K562 (cell line): ENCODE data around the gene BTAF1. TPM values are rescaled to one million over a fixed set of nuclear protein-coding genes. Genes with fewer than 3 reads are reported as not detected.

Experiments used
- ASH1L ChIP-seq: fragments of 450-650 bp; IDR thresholded peaks from 2 replicates; pipeline ENCODE4 v1.6.1; 2018; ENCODE audit warnings: borderline replicate concordance, mild to moderate bottlenecking, low read depth; ENCODE audit not compliant: partially characterized antibody
- BCL6 ChIP-seq: fragments of 250-450 bp; sonication (Bioruptor Pico); IDR thresholded peaks from 2 replicates; pipeline ENCODE4 v1.4.0; 2020
- GABPB2 ChIP-seq: fragments of 250-450 bp; sonication (Bioruptor Pico); conservative IDR thresholded peaks from 2 replicates; pipeline ENCODE4 v1.5.1; 2021; ENCODE audit warnings: mild to moderate bottlenecking
- GATAD2A ChIP-seq: fragments of 450-650 bp; IDR thresholded peaks from 2 replicates; pipeline ENCODE4 v1.6.1; 2017
- HDAC1 ChIP-seq, 2 experiments: fragments of 450-650 bp; IDR thresholded peaks; 2 replicates each; pipeline ENCODE4 v1.6.1; 2016 to 2017; ENCODE audit warnings: inconsistent platforms in 1 of 2, mild to moderate bottlenecking in 1 of 2, moderate library complexity in 1 of 2
- MTA2 ChIP-seq: fragments of 450-650 bp; IDR thresholded peaks from 2 replicates; pipeline ENCODE4 v1.6.1; 2016; ENCODE audit warnings: low read depth
- MTA3 ChIP-seq: fragments of 450-650 bp; formaldehyde crosslinking; IDR thresholded peaks from 2 replicates; pipeline ENCODE4 v1.6.1; 2017; ENCODE audit warnings: mild to moderate bottlenecking, borderline replicate concordance
- NR3C1 ChIP-seq: sonication (generic); formaldehyde crosslinking; IDR thresholded peaks from 2 replicates; pipeline ENCODE4 v1.8.1; 2022; ENCODE audit warnings: missing genetic modification reagents
- PTTG1 ChIP-seq: fragments of 450-650 bp; IDR thresholded peaks from 2 replicates; pipeline ENCODE4 v1.6.1; 2016; ENCODE audit warnings: low read depth, mild to moderate bottlenecking, missing genetic modification characterization, missing compliant biosample characterization
- SMARCB1 ChIP-seq: IDR thresholded peaks from 2 replicates; pipeline ENCODE4 v1.6.1; 2011; ENCODE audit warnings: improper control_type of control experiment, low read depth; ENCODE audit not compliant: insufficient read length
- STAT6 ChIP-seq: sonication (generic); formaldehyde crosslinking; IDR thresholded peaks from 2 replicates; pipeline ENCODE4 v1.8.1; 2023; ENCODE audit warnings: mild to moderate bottlenecking, missing genetic modification reagents
- ZHX1 ChIP-seq: fragments of 150-350 bp; conservative IDR thresholded peaks from 2 replicates; pipeline ENCODE4 v1.6.1; 2014; ENCODE audit warnings: low read length
- ZNF140 ChIP-seq: fragments of 250-450 bp; sonication (Bioruptor Pico); IDR thresholded peaks from 2 replicates; pipeline ENCODE4 v1.8.0; 2021; ENCODE audit warnings: moderate library complexity, mild to moderate bottlenecking, inconsistent platforms
- ZNF174 ChIP-seq: fragments of 250-450 bp; sonication (Bioruptor Pico); IDR thresholded peaks from 2 replicates; pipeline ENCODE4 v1.4.0; 2020; ENCODE audit warnings: mild to moderate bottlenecking
- ZNF184 ChIP-seq: sonication (generic); formaldehyde crosslinking; IDR thresholded peaks from 2 replicates; pipeline ENCODE4 v1.5.0; 2020; ENCODE audit warnings: missing genetic modification reagents
- ZNF384 ChIP-seq: IDR thresholded peaks from 2 replicates; pipeline ENCODE4 v1.6.1; 2012; ENCODE audit warnings: low read depth, low read length, improper control_type of control experiment
- polyA plus RNA-seq, 8 experiments: library from polyadenylated mRNA; depleted of rRNA in 4 of 8; stranded (reverse) in 5 of 8; unstranded in 3 of 8; fragments of >200 nt; fragmentation: Nextera tagmentation in 2 of 8; fragmentation: Illumina TruSeq in 1 of 8; extraction: Ambion mirVana in 2 of 8; extraction: Trizol in 1 of 8; gene quantifications; 2 replicates each; pipeline versions ENCODE4 v1.2.1 to v1.2.3, GENCODE V29; 2011 to 2014; ENCODE audit warnings: inconsistent platforms in 1 of 8, missing spikeins in 1 of 8
- total RNA-seq, 7 experiments: library from RNA; depleted of rRNA in 6 of 7; stranded (reverse); fragments of >200 nt in 6 of 7; fragmentation: Illumina TruSeq in 2 of 7; extraction: Trizol in 2 of 7; gene quantifications; 2 replicates each; pipeline versions ENCODE4 v1.2.1 to v1.2.3, GENCODE V29; 2011 to 2021; ENCODE audit warnings: low replicate concordance in 1 of 7
- TF ChIP-seq, protein P1 (sequence below): fragments of 450-650 bp; IDR thresholded peaks from 2 replicates; pipeline ENCODE4 v1.7.1; 2018; ENCODE audit warnings: mild to moderate bottlenecking, low read depth; ENCODE audit not compliant: partially characterized antibody
- TF ChIP-seq, protein P2 (sequence below): fragments of 250-450 bp; sonication (Bioruptor Pico); IDR thresholded peaks from 2 replicates; pipeline ENCODE4 v1.4.0; 2020; ENCODE audit warnings: mild to moderate bottlenecking, moderate library complexity

Gene BTAF1
- total and polyA plus RNA-seq, 9 of the 15 experiments (the other 6 are each of a cell fraction or from before 2014, with no cell fraction given): 6.6 to 70.7 (median 30.5) TPM

GRCh38 chr10:91923371-91924211 is at the start of gene BTAF1 (continued):
- TF ChIP-seq ASH1L (no peak), ZNF140 (no peak), ZNF384 (no peak), BCL6 (CRISPR knock-in tag) (no peak), SMARCB1 (no peak), ZNF184 (no peak), MTA3 (peak; percentile 46), NR3C1 (CRISPR knock-in tag) (0 out of 2 replicates have a peak, but pooled peaks have one; percentile 35), MTA2 (no peak), GABPB2 (no peak), ZHX1 (no peak), ZNF174 (CRISPR knock-in tag) (no peak), HDAC1 (IDR thresholded peaks at IDR 0.05) (peak in 1 of 2 experiments; percentile 67; a peak in 2 of 4 replicates), STAT6 (no peak), GATAD2A (no peak), PTTG1 (tag) (no peak)
- TF ChIP-seq, protein P1, sequence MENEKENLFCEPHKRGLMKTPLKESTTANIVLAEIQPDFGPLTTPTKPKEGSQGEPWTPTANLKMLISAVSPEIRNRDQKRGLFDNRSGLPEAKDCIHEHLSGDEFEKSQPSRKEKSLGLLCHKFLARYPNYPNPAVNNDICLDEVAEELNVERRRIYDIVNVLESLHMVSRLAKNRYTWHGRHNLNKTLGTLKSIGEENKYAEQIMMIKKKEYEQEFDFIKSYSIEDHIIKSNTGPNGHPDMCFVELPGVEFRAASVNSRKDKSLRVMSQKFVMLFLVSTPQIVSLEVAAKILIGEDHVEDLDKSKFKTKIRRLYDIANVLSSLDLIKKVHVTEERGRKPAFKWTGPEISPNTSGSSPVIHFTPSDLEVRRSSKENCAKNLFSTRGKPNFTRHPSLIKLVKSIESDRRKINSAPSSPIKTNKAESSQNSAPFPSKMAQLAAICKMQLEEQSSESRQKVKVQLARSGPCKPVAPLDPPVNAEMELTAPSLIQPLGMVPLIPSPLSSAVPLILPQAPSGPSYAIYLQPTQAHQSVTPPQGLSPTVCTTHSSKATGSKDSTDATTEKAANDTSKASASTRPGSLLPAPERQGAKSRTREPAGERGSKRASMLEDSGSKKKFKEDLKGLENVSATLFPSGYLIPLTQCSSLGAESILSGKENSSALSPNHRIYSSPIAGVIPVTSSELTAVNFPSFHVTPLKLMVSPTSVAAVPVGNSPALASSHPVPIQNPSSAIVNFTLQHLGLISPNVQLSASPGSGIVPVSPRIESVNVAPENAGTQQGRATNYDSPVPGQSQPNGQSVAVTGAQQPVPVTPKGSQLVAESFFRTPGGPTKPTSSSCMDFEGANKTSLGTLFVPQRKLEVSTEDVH: no peak
- TF ChIP-seq, protein P2, sequence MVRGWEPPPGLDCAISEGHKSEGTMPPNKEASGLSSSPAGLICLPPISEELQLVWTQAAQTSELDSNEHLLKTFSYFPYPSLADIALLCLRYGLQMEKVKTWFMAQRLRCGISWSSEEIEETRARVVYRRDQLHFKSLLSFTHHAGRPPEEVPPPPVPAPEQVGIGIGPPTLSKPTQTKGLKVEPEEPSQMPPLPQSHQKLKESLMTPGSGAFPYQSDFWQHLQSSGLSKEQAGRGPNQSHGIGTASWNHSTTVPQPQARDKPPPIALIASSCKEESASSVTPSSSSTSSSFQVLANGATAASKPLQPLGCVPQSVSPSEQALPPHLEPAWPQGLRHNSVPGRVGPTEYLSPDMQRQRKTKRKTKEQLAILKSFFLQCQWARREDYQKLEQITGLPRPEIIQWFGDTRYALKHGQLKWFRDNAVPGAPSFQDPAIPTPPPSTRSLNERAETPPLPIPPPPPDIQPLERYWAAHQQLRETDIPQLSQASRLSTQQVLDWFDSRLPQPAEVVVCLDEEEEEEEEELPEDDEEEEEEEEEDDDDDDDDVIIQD (CRISPR knock-in tag): no peak
